GM19240 (cell line): ENCODE measurements around the gene CAMSAP2.

Source experiments
- DNase-seq: peaks from one replicate; pipeline ENCODE4 v3.0.0; 2011; ENCODE audit warnings: low spot score; ENCODE audit not compliant: insufficient read length

The CAMSAP2 gene

DNA sequence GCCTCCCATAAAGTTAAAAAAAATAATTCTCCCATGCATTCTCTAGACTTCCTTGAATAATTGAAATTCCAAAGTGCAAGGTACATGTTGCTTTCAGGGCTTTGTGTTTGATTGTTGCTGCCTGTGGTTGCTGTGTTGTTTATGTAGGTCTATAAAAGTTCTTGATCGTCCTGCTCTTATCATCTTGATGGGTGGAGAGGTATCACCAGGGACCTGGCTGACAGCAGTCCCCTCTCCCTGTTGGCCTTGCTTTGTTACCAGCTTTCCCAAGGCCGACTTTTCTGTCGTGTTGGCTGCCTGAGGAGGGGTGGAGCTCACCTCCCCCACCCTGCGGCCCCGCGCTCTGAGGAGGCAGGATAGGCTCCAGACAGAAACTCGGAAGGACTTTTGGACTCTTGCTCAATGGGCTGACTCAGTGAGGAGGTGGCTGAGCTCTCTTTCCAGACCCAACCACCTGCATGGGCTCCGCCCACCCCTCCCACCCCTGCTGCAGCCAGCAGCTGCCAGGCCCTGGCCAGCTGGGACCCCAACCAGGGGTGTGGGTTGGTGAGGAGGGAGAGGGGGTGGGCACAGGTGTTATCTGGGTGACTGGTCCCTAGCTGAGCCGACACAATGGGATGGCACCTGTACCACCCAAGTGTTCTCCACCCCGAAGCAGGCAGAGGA lies 158.0 kb downstream of the CAMSAP2 start:
- DNase-seq: no peak

DNA sequence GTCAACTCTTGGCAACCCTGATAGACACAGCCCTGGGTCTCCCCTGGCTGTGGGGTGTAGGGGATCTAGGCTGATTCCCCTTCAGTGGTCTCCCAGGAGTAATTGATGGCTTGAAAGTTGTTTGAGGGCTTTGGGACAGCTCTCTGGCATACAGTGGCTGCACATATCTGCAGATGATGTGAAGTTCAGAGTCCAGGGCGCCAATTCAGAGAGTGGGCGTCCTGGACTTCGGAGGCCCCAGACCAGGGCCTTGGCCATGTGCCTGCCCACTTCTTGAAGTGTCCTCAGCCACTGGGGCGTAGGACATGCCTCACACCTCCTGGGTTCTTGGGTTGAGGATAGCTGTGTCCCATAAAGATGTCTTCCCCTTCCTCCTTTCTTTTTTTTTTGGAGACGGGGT lies 158.6 kb downstream of the CAMSAP2 start:
- no peak for DNase-seq

DNA sequence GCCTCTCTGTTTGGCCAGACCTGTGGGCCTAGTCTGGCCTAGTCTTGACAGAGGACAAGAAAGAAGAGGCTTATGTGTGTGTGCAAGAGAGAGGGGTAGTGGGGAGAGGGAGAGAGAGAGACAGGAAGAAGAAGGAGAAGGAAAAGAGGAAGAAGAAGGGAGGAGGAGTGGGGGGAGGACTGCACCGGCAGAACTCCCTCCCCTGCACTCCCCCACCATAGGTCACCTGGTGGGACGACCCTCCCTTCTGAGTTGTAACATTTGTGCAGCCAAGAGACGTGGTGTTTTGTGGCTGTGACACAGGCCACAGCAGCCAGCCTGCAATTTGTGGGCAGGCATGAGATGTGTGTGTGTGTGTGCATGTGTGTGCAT lies 160.3 kb downstream of the CAMSAP2 start:
- DNase-seq: no peak

DNA sequence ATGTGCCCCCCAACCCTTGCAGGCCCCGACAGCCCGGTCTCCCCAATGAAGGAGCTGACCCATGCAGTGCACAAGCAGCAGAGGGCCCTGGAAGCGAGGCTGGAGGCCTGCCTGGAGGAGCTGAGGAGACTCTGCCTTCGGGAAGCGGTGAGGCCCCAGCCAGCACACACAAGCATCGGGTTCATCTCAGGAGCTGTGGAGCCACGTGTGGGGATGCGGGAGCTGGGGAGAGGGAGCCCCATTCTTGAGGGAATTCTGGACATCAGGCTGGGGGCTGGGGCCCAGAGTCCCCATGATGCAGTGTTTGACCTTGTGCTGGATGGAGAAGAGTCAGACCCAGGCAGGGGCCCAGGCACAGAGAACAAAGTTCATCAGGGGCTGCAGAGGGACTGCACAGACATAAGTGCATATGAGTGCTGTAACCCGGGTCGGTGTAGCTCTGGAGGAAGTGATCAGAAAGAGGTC lies 160.8 kb downstream of the CAMSAP2 start:
- no peak for DNase-seq

DNA sequence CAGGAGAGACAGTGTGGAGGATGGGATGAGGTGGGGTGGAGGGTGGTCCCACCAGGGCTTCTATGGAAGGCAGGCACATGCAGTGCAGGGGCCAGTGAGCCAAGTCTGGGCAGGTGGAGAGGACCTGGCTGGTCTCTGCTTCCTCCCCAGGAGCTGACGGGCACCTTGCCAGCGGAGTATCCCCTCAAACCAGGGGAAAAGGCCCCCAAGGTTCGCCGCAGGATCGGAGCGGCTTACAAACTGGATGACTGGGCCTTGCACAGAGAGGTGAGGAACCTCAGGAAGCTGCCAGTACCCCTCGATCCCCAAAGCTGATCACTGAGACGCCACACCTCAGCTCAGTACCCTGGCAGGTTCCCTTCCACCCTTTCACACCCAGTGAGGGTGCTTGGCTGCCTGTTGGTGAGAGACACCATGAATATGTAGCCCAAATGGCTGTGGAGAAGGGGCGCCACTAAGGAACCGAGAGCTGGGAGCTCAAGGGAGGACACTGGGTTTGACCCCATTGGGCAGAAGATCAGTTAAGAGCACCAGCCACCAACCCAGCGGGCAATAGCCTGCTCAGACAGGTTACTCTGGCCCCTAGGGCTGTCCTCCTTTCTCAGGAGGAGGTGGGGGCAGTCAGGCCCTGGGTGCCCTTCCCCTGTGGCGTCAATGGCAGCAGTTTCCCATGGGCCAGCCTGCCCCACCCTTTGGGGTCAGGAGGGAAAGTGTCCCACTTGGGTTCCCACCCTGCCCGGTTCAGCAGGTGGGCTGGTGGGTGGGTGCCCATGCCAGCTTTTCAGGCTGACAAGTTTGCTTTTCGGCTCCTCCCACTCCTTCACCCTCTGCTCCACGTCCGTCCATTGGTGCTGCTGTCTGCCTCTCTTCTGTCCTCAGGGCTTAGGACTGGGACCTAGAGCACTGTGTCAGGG lies 161.5 kb downstream of the CAMSAP2 start:
- no peak for DNase-seq

DNA sequence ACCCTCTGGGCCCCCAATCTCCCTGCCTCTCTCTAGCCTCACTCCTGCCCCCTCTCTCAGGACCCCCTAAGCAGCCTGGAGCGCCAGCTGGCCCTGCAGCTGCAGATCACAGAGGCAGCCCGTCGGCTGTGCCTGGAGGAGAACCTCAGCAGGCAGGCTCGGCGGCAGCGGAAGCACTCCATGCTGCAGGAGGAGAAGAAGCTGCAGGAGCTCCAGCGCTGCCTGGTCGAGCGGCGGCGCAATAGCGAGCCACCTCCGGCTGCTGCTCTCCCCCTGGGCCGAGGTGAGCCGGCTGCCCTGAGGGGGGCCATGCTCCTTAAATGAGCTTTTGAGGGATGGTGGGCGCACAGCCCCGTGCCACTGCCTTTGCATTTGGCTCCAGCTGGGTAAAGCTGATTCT lies 162.2 kb downstream of the CAMSAP2 start:
- DNase-seq: no peak

DNA sequence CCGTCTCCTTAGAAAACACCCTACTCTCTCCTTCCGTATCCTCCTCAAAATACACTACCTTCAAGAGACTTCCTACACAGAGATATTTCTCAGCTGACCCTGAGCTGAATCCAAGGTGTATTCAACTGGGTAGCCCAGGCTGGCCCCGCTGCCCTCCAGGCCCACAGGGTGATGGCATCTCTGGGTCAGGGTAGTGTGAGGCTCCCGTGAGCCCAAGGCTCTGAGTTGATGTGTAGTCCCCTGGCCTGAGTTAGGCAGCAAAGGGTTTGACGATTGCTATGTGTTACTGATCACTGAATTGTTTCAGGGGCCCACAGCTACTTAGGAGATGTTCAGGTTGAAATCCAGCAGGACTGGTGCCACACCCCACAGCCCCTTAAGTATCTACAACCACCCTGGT lies 162.7 kb downstream of the CAMSAP2 start:
- DNase-seq: no peak

DNA sequence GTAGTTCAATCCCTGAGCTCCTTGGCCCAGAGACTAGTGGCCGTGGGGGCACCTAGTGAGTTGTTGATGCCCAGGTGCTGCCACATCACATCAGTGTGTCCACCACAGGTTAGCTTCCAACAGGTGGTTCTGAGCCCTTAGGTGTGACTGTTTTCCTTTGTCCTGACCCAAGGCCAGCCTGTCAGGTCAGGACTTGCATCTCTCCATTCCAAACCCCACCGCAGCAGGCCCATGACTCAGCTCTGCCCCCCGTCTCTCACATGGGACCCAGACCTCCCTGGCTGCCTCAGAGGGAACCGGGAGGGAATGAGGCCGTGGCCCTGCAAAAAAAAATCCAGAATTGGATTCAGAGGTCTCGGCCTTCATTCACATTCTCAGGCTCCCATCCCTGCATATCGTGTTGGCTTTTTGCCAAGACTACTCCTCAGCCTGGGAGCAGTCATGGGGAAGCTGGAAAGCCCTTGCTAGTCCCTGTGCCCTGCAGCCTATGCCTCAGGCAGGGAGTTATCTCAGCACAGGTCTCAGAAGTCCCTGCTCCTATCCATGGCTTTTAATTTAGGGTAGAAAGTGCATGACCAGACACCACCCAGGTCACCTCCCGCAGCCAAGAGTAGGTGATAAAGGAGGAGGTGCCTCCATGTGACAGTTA lies 163.2 kb downstream of the CAMSAP2 start:
- DNase-seq: no peak

DNA sequence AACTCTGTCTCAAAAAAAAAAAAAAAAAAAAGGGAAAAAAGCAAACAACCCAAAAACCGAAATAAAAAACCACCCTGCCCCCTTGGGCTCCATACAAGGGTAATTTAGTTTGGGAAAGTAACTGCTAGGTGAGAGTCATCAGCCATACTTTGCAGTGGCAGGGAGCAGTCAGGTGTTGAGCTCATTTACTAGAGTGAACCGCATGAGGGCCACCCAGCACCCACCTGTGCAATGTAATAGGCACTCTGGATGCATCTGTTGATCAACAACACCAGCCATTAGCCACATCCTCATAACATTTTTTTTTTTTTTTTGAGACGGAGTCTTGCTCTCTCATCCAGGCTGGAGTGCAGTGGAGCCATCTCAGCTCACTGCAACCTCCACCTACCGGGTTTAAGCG lies 165.1 kb downstream of the CAMSAP2 start:
- no peak for DNase-seq

DNA sequence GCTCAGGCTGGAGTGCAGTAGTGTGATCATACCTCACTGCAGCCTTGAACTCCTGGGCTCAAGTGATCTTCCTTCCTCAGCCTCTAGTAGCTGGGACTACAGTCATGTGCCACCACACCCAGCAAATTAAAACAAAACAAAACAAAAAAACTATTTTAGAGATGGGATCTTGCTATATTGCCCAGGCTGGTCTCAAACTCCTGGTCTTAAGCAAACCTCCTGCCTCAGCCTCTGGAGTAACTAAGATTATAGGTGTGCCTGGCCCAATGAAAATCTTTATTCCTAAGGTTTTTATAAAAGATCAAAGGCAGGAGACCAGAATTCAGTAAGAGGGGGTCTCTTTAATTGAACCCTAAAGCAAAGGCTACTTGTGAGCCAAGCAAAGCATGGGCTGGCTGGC lies 166.1 kb downstream of the CAMSAP2 start:
- DNase-seq: no peak

DNA sequence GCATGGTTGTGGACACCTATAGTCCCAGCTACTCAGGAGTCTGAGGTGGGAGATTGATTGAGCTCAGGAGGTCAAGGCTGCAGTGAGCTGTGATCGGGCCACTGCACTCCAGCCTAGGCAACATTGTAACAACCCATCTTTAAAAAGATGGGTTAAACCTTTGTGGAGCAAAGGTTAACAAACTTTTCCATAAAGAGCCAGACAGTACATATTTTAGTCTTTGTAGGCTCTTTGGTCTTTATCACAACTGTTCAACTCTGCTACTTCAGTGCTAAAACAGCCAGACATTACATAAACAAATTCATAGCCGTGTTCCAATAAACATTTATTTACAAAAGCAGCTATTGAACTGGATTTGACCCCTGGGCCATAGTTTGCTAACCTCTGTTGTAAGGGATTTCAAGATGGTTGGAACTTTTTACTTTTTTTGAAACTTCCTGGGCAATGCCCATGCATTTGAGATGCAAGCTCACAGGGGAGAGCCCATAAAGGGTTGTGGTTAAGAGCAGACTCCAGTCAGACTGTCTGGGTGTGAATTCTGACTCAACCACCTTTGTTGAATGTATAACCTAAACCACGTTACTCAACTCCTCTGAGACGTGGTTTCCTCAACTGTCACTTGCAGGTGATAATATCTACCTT lies 166.8 kb downstream of the CAMSAP2 start:
- no peak for DNase-seq

DNA sequence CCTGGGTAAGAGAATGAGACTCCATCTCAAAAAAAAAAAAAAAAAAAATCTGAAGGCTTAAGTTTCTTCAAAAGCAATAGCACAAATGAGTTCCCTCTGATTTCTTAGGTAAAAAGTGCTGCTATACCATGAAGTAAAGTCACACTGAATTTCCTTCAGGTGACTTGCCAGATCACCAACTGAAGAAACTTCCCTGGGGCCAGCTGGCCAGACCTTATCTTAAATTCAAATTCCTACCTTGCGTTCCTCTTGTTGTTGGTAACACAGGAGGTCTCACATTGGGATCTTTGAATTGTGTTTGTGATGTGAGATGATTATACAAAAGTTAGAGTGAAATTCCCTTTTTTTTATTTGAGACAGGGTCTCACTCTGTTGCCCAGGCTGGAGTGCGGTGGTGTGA lies 167.8 kb downstream of the CAMSAP2 start:
- no peak for DNase-seq

DNA sequence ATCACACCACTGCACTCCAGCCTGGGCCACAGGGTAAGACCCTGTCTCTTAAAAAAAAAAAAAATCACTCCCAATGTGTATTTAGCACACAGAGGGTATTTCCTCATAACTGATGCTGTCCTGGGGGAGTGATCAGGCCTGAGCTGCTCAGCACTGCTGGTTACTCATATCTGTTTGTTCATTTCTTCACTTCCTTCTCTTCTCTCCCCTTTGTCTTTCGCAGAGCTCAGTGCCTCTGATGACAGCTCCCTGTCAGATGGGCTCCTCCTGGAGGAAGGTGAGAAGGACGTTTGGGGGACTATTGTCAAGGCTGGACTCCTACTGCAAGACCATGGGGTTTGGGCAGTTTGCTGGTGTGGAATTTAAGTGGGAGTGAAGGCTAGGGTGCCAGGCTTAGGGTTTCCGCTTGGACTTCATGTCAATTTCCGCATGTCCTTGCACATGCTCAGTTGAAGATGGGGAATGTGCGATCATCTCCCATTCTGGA lies 169.0 kb downstream of the CAMSAP2 start:
- DNase-seq: no peak

DNA sequence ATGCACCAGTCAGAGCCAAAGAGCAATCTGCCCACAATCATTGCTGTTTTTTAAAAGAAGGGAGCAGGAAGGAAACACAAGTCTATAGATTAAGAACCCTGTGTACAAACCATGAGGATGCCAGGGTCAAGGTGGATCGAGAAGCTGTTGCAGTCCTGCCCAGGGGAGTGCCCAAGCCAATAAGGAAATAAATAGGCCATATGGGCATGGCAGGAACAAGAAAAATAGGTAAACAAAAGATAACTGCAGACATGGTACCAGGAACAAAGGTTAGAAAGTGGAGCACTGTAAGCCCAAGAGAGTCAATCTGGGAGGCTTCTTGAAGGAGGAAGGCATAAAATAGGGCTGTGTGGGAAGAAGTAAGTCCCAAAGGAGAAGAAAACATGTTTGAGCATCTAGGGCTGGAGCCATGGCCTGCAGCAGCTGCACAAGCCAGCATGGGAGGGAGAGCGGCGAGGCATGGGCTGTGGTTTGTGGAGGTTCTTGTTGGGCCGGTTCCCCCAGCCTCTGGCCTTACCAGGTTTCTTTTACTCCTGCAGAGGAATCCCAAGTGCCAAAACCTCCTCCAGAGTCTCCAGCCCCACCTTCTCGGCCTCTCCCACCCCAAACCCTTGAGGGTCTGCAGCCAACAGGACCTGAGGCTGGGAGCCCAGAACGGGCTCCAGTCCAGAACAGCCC lies 169.6 kb downstream of the CAMSAP2 start:
- no peak for DNase-seq

DNA sequence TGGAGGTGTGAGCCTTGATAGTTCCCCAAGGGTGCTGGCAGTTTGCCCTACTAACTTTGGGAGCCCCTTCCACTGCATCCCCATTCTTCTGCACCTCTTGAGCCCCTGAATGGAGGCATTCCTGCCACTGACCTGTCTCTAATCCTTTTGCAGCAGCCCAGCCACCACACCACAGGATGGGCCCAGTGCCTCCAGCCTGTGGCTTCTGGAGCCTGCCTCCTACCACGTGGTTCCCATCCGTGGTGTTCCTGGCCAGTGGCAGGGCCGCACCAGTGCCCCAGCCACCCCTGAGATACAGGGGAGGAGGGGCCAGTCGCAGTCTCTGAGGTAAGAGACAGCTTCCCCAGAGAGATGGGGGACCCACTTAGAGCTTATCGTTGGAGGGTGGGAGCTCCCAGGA lies 170.4 kb downstream of the CAMSAP2 start:
- no peak for DNase-seq

DNA sequence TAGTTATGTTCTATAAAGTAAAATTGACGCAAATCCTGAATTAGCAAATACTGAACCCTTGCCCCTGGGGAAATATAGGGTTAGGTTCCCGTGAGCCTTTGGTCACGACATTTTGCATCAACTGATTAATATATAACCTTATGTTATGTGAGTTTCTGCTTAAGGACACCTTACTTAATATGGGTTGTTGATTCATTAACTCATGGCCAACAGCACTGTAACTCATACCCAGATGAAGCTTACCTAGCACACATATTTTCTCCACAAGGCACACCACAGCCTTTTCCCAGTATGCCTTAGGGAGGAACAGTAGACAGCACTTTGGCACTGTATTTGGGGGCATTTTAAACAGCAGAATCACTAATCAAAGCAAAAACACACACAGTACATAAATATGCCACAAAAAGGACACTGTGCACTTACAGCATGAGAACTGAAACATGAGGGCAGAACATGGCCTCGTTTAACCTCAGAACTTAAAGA lies 171.1 kb downstream of the CAMSAP2 start:
- no peak for DNase-seq
